Immature natural killer cell (primary cell): Measurements from ENCODE around the gene CNOT2. TPM values are rescaled to one million over a fixed set of nuclear protein-coding genes. Genes with fewer than 3 reads are reported as not detected.
A peak's percentile ranks its signal among the peaks of the same experiment; 100 is the strongest.
"Not testable (repeated sequence)": the region's sequence is repeated elsewhere in the genome, so short reads cannot be mapped to it uniquely, and the experiment has no call there.

ENCODE experiments used
- DNase-seq, 3 donors: peaks; one replicate each; pipeline ENCODE4 v3.0.0; 2022; ENCODE audit warnings: mixed read lengths in 1 of 3
- H3K27ac Mint-ChIP-seq, 6 donors: one replicate each; pipeline ENCODE4 v1.8.0; 2020; ENCODE audit warnings: mixed read lengths in 6 of 6, mild to moderate bottlenecking in 5 of 6, inconsistent platforms in 4 of 6, moderate library complexity in 3 of 6
- H3K27me3 Mint-ChIP-seq, 3 donors: one replicate each; pipeline ENCODE4 v1.8.0; 2020 to 2021; ENCODE audit warnings: low read depth in 3 of 3, mild to moderate bottlenecking in 3 of 3, mixed read lengths in 3 of 3, moderate library complexity in 3 of 3, inconsistent platforms in 1 of 3
- H3K36me3 Mint-ChIP-seq, 3 donors: one replicate each; pipeline ENCODE4 v1.8.0; 2020; ENCODE audit warnings: mixed read lengths in 3 of 3, inconsistent platforms in 2 of 3, mild to moderate bottlenecking in 2 of 3
- H3K4me1 Mint-ChIP-seq, 2 donors: one replicate each; pipeline ENCODE4 v1.8.0; 2020; ENCODE audit warnings: inconsistent platforms in 2 of 2, mild to moderate bottlenecking in 2 of 2, mixed read lengths in 2 of 2, moderate library complexity in 1 of 2
- H3K4me3 Mint-ChIP-seq, 5 donors: one replicate each; pipeline ENCODE4 v1.8.0; 2020; ENCODE audit warnings: mild to moderate bottlenecking in 5 of 5, mixed read lengths in 5 of 5, inconsistent platforms in 3 of 5, moderate library complexity in 3 of 5
- H3K9me3 Mint-ChIP-seq, 6 donors: one replicate each; pipeline ENCODE4 v1.8.0; 2020; ENCODE audit warnings: mild to moderate bottlenecking in 6 of 6, mixed read lengths in 6 of 6, inconsistent platforms in 4 of 6, moderate library complexity in 3 of 6
- polyA plus RNA-seq, 3 donors: library from polyadenylated mRNA; unstranded; fragments of 300-500 nt; fragmentation: Illumina TruSeq; gene quantifications; one replicate each; pipeline ENCODE4 v1.2.3, GENCODE V29; 2021

Gene CNOT2
- polyA plus RNA-seq, 3 donors from 2014 or later, result 84.6 to 126 (median 114) TPM

DNA sequence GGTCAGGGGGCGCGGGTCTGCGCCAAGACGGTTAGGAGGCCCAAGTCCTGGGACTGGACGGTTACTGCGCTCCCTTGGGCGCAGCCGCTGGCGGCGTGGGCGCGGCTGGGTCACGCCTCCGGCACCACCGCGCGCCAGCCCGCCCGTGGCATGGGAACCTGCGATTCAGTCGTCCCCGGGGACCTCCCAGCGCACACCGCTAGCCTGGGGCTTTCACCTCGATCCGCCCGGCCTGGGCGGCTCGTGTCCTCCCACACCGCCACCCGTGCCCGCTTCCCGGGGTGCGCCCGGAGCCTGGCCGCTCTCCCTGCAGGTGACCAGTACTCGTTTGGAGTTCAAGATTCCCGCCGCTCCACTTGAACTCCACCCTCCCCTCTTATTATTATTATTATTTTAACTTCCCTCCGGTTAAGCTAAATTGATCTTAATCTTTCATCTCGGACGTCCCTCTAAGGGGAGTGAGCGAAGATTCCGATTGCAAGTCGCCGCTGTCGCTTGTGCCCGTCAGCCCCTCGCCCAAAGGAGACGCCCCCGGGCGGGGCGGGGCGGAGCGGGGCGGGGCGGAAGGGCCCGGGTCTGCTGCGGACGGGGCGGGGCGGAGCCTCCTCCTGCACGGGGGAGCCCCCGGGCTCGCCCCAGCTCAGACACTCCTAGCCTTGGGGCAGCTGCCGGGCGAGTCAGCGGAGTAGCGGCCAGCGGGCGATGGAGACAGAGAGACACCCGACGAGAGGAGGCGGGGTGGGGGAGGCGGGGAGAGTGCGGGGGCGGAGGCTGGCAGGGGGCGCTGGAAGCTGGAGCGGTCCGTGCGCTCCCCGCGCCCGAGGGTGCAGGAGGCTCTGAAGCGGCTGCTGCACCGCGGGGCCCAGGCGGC lies 122.7 kb downstream of the CNOT2 start, which contains the start of gene KCNMB4:
TSS of gene KCNMB4 (plus strand) at position 643 of the 871 bp plus-strand sequence. CDS start 445 bp downstream, outside the sequence.
- Mint-ChIP-seq H3K9me3 (no peaks in the 10 kb centered on the region), H3K27me3 (peaks cover 12 to 21% (median 13%) of the 10 kb centered on the region in 3 donors), H3K27ac (peak within 1 kb of the TSS in 2 of 6 donors; percentile 49 to 71), H3K36me3 (no peaks in the 10 kb centered on the region), H3K4me3 (peak within 1 kb of the TSS; percentile 90 to 94 (median 92)), H3K4me1 (peaks cover 15 to 21% of the 10 kb centered on the region in 2 donors)
- peak; percentile 50 to 54 (median 54) for DNase-seq

DNA sequence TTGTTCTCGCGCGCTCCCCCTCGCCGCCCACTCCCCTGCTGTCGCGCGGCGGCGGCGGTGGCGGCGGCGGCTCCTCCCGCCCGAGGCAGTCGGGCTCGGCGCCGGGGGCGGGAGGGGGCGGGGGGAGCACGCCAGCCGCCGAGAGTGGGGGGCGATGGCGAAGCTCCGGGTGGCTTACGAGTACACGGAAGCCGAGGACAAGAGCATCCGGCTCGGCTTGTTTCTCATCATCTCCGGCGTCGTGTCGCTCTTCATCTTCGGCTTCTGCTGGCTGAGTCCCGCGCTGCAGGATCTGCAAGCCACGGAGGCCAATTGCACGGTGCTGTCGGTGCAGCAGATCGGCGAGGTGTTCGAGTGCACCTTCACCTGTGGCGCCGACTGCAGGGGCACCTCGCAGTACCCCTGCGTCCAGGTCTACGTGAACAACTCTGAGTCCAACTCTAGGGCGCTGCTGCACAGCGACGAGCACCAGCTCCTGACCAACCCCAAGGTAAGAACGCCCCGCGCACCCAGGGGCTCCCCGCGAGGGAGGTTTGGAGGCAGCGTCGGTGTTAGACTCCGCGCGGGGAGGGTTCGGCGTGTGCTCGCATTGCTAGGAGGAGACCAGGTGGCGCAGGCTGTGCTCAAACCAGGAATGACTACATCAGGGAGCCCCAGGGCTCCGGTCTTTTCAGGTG lies 123.5 kb downstream of the CNOT2 start:
- peak overlapping the region in 2 of 6 donors; percentile 49 to 71 for H3K27ac Mint-ChIP-seq
- H3K4me1 Mint-ChIP-seq, result peaks cover 15 to 21% of the 10 kb centered on the region in 2 donors
- H3K36me3 Mint-ChIP-seq, result no peaks in the 10 kb centered on the region
- peaks cover 12 to 22% (median 13%) of the 10 kb centered on the region in 3 donors for H3K27me3 Mint-ChIP-seq
- no peaks in the 10 kb centered on the region for H3K9me3 Mint-ChIP-seq
- peak overlapping the region; percentile 90 to 94 (median 92) for H3K4me3 Mint-ChIP-seq
- DNase-seq, result peak; percentile 39 to 52 (median 49)

DNA sequence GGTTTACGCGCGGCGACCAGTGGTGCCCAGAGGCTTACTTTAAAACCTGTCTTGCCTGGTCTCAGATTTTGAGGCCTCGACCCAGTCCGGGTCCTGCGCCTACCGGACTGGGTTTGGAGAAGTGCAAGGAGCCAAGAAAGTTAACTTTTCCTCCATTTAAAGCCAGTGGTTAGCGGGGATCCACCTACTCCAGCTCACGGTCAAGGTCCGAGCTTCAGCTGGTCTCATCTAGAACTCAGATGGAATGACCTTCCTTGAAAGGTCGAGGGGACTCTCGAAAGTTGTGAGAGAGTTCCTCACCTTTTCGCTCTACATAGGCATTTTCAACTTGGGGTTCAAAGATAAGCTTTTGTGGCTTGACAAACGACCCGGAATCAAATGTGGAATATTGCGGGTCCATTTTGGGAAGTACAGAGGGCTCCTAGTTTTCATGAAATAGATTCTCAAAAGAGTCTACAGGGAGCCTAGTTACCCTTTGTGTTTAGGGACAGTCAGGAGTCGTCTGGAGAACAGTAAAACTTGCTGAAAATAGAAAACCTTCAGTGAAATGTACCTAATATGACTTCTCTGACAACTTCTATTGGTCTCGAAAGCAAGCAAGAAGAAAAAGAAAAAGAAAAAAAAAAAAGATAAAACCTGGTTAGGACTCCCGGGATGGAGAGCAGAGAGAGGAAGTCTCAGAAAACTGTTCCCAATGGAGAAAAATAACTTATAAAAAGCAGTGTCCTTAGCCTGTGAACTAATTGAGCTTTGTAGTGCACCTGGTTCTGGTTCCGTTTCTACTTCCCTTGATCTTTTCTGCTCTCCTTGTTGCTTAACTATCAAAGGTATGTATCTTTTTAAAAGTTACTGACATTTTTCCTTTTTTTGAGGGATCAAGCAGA lies 124.3 kb downstream of the CNOT2 start:
- Mint-ChIP-seq H3K4me3 (peak overlapping the region; percentile 90 to 94 (median 92)), H3K27me3 (peaks cover 12 to 24% (median 13%) of the 10 kb centered on the region in 3 donors), H3K36me3 (no peaks in the 10 kb centered on the region), H3K9me3 (no peaks in the 10 kb centered on the region), H3K27ac (peak overlapping the region in 1 of 6 donors; percentile 71), H3K4me1 (peaks cover 15 to 21% of the 10 kb centered on the region in 2 donors)
- DNase-seq, result no peak

DNA sequence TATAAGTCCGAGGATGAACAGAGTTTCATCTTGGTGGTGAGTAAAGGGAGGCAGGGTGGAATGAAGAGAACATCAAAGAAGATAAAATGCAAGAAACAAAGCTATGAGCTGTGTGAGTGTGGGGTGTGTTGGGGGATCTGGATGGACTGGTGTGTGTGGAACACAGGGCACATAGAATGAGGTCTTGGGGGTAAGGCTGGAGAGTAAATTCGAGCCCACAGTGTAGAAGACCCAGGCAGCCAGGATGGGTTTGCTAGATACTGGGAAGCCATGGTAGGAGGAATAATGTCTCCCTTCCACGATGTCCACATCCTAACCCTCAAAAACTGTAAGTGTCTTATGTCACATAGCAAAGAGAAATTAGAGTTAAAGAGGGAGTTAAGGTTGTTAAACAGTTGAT lies 129.6 kb downstream of the CNOT2 start:
- H3K4me1 Mint-ChIP-seq, result no peaks in the 10 kb centered on the region
- no peaks in the 10 kb centered on the region for H3K9me3 Mint-ChIP-seq
- no peak overlapping the region for H3K27ac Mint-ChIP-seq
- H3K4me3 Mint-ChIP-seq, result no peak overlapping the region
- peaks cover 0 to 6% (median 6%) of the 10 kb centered on the region in 3 donors for H3K27me3 Mint-ChIP-seq
- no peaks in the 10 kb centered on the region for H3K36me3 Mint-ChIP-seq
- no peak for DNase-seq

DNA sequence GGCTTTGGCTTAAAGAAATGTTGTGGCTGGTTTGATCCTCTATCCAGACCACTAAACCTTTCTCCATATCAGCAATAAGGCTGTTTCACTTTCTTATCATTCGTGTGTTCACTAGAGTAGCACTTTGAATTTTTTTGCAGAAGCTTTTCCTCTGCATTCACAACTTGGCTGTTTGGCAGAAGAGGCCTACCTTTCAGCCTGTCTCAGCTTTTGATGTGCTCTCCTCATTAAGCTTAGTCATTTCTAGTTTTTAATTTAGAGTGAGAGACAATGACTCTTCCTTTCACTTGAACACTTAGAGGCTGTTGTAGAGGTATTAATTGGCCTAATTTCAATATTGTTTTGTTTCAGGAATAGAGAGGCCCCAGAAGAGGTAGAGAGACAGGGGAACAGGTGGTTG lies 136.6 kb downstream of the CNOT2 start:
- Mint-ChIP-seq H3K27me3 (peaks cover 0 to 4% (median 1%) of the 10 kb centered on the region in 3 donors), H3K27ac (no peak overlapping the region), H3K36me3 (peaks cover 0 to 6% (median 0%) of the 10 kb centered on the region in 3 donors), H3K4me3 (no peak overlapping the region), H3K4me1 (no peaks in the 10 kb centered on the region), H3K9me3 (no peaks in the 10 kb centered on the region)
- no peak for DNase-seq

DNA sequence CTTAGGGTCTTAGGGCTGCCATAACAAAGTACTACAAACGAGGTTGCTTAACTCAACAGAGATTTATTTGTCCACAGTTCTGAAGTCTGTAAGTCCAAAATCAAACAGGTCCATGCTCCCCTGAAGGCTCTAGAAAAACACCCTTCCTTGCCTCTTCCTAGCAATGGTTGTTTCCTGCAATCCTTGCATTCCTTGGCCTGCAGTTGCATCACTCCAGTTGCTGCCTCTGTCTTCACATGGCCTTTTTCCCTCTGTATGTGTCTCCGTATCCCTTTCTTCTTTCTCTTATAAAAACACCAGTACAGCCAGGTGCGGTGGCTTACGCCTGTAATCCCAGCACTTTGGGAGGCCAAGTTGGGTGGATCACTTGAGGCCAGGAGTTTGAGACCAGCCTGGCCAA lies 140.3 kb downstream of the CNOT2 start:
- Mint-ChIP-seq H3K4me3 (no peak overlapping the region), H3K36me3 (peaks cover 0 to 6% (median 0%) of the 10 kb centered on the region in 3 donors), H3K9me3 (no peaks in the 10 kb centered on the region), H3K27me3 (peaks cover 0 to 1% (median 0%) of the 10 kb centered on the region in 3 donors), H3K4me1 (no peaks in the 10 kb centered on the region), H3K27ac (no peak overlapping the region)
- DNase-seq, result no peak

DNA sequence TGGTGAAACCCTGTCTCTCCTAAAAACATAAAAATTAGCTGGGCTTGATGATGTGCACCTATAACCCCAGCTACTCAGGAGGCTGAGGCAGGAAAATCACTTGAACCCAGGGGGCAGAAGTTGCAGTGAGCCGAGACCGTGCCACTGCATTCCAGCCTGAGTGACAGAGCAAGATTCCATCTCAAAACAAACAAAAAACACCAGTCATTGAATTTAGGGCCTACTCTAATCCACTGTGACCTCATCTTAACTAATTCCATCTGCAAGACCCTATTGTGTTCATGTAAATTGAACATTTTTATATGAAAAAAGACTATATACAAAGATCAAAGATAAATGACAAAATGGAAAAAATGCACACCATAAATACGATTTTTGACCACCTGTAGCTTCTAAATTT lies 140.7 kb downstream of the CNOT2 start:
- Mint-ChIP-seq H3K4me3 (no peak overlapping the region), H3K27ac (no peak overlapping the region), H3K36me3 (peaks cover 0 to 6% (median 0%) of the 10 kb centered on the region in 3 donors), H3K27me3 (peaks cover 0 to 1% (median 0%) of the 10 kb centered on the region in 3 donors), H3K4me1 (no peaks in the 10 kb centered on the region), H3K9me3 (no peaks in the 10 kb centered on the region)
- no peak for DNase-seq

DNA sequence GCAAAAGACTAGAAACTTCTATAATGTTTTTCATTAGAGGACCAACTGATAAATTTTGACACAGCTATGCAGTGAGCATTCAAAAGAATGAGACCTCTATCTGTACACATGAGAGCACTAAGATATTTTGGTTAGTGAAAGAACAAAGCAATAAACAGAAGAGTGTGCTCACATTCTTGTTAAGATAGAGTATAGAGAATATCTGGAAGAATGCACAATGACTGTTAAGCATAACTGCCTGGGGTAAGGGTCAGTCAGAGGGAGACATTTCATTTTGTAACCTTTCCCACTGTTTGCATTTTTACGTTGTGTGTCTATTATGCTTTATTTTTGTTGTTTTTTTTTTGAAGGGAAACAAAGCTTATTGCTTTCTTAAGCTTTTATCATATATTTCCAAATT lies 143.5 kb downstream of the CNOT2 start:
- Mint-ChIP-seq H3K4me3 (no peak overlapping the region), H3K27ac (no peak overlapping the region), H3K36me3 (peaks cover 0 to 5% (median 3%) of the 10 kb centered on the region in 3 donors), H3K9me3 (peaks cover 0 to 1% (median 0%) of the 10 kb centered on the region in 6 donors), H3K27me3 (peaks cover 0 to 2% (median 1%) of the 10 kb centered on the region in 3 donors), H3K4me1 (no peaks in the 10 kb centered on the region)
- no peak for DNase-seq

DNA sequence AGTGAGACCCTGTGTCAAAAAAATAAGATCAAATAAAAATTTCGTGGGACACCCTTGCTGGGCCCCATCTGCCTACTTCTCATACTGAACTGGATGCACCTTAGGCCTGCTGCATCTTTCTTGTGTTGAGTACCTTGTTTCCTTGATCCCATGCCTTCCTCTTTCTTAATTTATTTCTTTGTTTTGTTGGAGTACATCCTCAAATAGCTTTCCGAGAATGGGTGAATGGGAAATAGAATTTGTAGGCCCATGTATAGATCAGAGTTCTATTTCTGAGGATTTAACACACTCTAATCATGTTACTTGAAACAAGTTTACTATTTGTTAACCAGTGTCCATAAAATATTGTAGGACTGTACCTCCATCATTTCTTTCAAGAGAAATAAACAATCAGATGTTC lies 146.4 kb downstream of the CNOT2 start:
- DNase-seq, result no peak
- peaks cover 0 to 5% (median 3%) of the 10 kb centered on the region in 3 donors for H3K36me3 Mint-ChIP-seq
- no peak overlapping the region for H3K27ac Mint-ChIP-seq
- H3K9me3 Mint-ChIP-seq, result peaks cover 0 to 3% (median 0%) of the 10 kb centered on the region in 6 donors
- H3K27me3 Mint-ChIP-seq, result peaks cover 0 to 2% (median 0%) of the 10 kb centered on the region in 3 donors
- no peaks in the 10 kb centered on the region for H3K4me1 Mint-ChIP-seq
- no peak overlapping the region for H3K4me3 Mint-ChIP-seq

DNA sequence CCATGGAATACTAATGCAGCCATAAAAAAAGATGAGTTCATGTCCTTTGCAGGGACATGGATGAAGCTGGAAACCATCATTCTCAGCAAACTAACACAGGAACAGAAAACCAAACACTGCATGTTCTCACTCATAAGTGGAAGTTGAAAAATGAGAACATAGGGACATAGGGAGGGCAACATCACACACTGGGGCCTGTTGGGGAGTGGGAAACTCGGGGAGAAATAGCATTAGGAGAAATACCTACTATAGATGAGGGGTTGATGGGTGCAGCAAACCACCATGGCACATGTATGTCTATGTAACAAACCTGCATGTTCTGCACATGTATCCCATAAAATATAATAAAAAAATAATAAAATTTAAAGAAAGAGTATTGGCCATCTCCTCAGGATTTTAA lies 149.4 kb downstream of the CNOT2 start:
- DNase-seq, result not testable (repeated sequence)

DNA sequence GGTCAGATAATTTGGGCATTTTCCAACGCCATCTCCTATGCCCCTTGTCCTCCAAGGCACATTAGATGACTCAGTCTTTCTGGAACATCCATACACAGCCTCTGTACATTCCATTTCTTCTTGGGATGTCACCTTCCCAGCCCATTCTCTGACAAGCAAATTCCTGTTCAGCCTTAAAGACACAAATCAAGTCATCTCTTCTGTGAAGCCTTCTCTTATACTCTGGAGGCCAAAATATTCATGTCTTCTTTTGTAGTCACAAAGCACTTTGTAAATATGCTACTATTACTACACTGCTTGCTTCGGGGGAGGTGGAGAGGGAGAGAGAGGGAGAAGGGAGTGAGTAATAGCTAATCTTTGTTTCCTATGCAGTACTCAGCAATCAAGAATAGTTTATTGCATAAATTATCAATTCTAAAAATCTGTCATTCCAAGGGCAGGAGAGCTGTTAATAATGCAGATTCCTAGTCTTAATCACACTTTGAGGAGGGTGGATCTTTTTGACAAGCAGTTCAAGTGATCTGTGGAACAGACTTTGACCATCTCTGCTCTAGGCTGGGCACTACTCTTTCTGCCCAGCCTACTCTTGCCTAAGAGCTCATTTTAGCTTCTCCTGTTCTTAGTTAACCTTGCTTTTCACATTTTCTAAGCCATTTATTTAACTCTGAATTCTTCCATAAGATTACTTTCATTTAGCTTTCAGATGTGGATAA lies 150.7 kb downstream of the CNOT2 start:
- H3K4me1 Mint-ChIP-seq, result no peaks in the 10 kb centered on the region
- H3K27ac Mint-ChIP-seq, result no peak overlapping the region
- H3K9me3 Mint-ChIP-seq, result peaks cover 0 to 3% (median 0%) of the 10 kb centered on the region in 6 donors
- H3K4me3 Mint-ChIP-seq, result no peak overlapping the region
- peaks cover 0 to 5% (median 3%) of the 10 kb centered on the region in 3 donors for H3K36me3 Mint-ChIP-seq
- DNase-seq, result no peak
- H3K27me3 Mint-ChIP-seq, result peaks cover 0 to 5% (median 0%) of the 10 kb centered on the region in 3 donors

More for the DNA sequence above, 149.4 kb downstream of the CNOT2 start:
- H3K36me3 Mint-ChIP-seq, H3K4me3 Mint-ChIP-seq, H3K27me3 Mint-ChIP-seq, H3K9me3 Mint-ChIP-seq, H3K27ac Mint-ChIP-seq, H3K4me1 Mint-ChIP-seq: not testable (repeated sequence)

DNA sequence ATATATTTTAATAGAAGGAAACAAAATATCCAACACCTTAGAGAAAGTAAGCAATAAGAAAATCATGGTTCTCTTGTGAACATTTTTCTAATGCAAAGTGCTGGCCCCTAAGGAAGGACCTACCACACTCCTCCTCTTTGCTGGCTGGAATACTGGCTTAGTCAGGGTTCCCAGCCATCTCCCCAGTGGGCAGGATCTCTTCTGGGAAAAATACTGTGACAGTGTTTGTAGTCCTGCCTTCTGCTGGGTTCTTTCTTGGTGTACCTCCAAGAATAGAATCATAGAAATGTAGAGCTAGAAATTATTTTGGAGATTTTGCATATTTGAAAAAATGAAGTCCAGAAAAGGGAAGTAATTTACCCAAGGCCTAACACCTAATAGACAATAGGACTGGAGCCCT lies 154.8 kb downstream of the CNOT2 start:
- H3K4me3 Mint-ChIP-seq, result no peak overlapping the region
- no peaks in the 10 kb centered on the region for H3K9me3 Mint-ChIP-seq
- H3K4me1 Mint-ChIP-seq, result no peaks in the 10 kb centered on the region
- H3K27me3 Mint-ChIP-seq, result peaks cover 0 to 2% (median 0%) of the 10 kb centered on the region in 3 donors
- DNase-seq, result no peak
- no peaks in the 10 kb centered on the region for H3K36me3 Mint-ChIP-seq
- no peak overlapping the region for H3K27ac Mint-ChIP-seq

DNA sequence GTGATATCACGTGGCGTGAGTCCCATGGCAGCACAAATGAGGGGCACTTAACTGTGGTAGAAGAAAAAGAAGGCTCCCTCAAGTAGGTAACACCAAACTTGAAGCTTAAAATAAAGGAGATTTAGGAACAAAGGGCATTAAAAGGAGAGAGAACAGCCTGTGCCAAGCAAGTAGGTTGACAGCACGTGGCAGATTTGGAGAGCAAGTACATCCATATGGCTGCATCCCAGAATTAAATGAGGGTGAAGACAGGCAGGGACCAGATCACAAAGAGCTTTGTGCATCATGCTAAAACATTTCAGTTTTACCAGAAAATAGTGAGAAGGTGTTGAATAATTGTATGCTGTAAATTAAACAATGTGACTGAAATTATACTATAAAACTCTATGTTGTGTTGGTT lies 155.6 kb downstream of the CNOT2 start:
- DNase-seq, result no peak
- no peaks in the 10 kb centered on the region for H3K4me1 Mint-ChIP-seq
- H3K27me3 Mint-ChIP-seq, result peaks cover 0 to 2% (median 0%) of the 10 kb centered on the region in 3 donors
- no peaks in the 10 kb centered on the region for H3K36me3 Mint-ChIP-seq
- H3K9me3 Mint-ChIP-seq, result no peaks in the 10 kb centered on the region
- H3K4me3 Mint-ChIP-seq, result no peak overlapping the region
- no peak overlapping the region for H3K27ac Mint-ChIP-seq
